SIG-M5 (cell line): Measurements from ENCODE around the gene ZC2HC1B.
"Not testable (repeated sequence)": the region's sequence is repeated elsewhere in the genome, so short reads cannot be mapped to it uniquely, and the experiment has no call there.

ENCODE experiments used
- DNase-seq: peaks from one replicate; lab custom pipeline; 2025; lab: John Stamatoyannopoulos, UW

Gene ZC2HC1B

GRCh38 chr6:143864234-143864633 is at the start of gene ZC2HC1B:
TSS of gene ZC2HC1B (plus strand) at chr6:143864474. CDS start at chr6:143864540, 66 bp downstream.
- DNase-seq = no peak

- no peak for DNase-seq
Observed at GRCh38 chr6:143817621-143818020, 46.7 kb upstream of the ZC2HC1B start.

- no peak for DNase-seq
Observed at GRCh38 chr6:143821359-143821758, 42.9 kb upstream of the ZC2HC1B start.

- DNase-seq = no peak
Observed at GRCh38 chr6:143822584-143823024, 41.7 kb upstream of the ZC2HC1B start.

GRCh38 chr6:143823548-143823947 is 40.7 kb upstream of the ZC2HC1B start:
- DNase-seq = no peak

GRCh38 chr6:143828572-143828971 is 35.7 kb upstream of the ZC2HC1B start:
- DNase-seq = no peak

- DNase-seq = no peak
Observed at GRCh38 chr6:143836150-143836549, 28.1 kb upstream of the ZC2HC1B start.

GRCh38 chr6:143838395-143838794 is 25.9 kb upstream of the ZC2HC1B start:
- DNase-seq = no peak

- no peak for DNase-seq
Observed at GRCh38 chr6:143839196-143839595, 25.1 kb upstream of the ZC2HC1B start.

GRCh38 chr6:143840595-143841265 is 23.5 kb upstream of the ZC2HC1B start:
- DNase-seq = no peak

- no peak for DNase-seq
Observed at GRCh38 chr6:143842461-143842901, 21.8 kb upstream of the ZC2HC1B start.

GRCh38 chr6:143842902-143843676 is 21.2 kb upstream of the ZC2HC1B start, which contains the start of gene LTV1:
TSS of gene LTV1 (plus strand) at chr6:143843338. CDS start at chr6:143843478, 140 bp downstream.
- DNase-seq = peak; percentile 54

GRCh38 chr6:143843677-143843999 is 20.6 kb upstream of the ZC2HC1B start:
- DNase-seq = no peak

GRCh38 chr6:143844006-143844405 is 20.3 kb upstream of the ZC2HC1B start:
- DNase-seq = no peak

GRCh38 chr6:143845033-143845432 is 19.2 kb upstream of the ZC2HC1B start:
- no peak for DNase-seq

- DNase-seq = not testable (repeated sequence)
Observed at GRCh38 chr6:143851706-143852105, 12.6 kb upstream of the ZC2HC1B start.

GRCh38 chr6:143855057-143855456 is 9.2 kb upstream of the ZC2HC1B start:
- DNase-seq = not testable (repeated sequence)

GRCh38 chr6:143856762-143857161 is 7.5 kb upstream of the ZC2HC1B start:
- not testable (repeated sequence) for DNase-seq

GRCh38 chr6:143857651-143858050 is 6.6 kb upstream of the ZC2HC1B start:
- no peak for DNase-seq

- DNase-seq = no peak
Observed at GRCh38 chr6:143859891-143860660, 4.2 kb upstream of the ZC2HC1B start.

- no peak for DNase-seq
Observed at GRCh38 chr6:143863771-143864170, 503 bp upstream of the ZC2HC1B start.

GRCh38 chr6:143867236-143867635 is 3.0 kb downstream of the ZC2HC1B start:
- no peak for DNase-seq

- not testable (repeated sequence) for DNase-seq
Observed at GRCh38 chr6:143868808-143869207, 4.5 kb downstream of the ZC2HC1B start.
